ENCODE results near the gene HADHA. TPM values are rescaled to one million over a fixed set of nuclear protein-coding genes. Genes with fewer than 3 reads are reported as not detected.

HADHA gene
- total RNA-seq, 1 experiment from 2014 or later, result 118 TPM

DNA sequence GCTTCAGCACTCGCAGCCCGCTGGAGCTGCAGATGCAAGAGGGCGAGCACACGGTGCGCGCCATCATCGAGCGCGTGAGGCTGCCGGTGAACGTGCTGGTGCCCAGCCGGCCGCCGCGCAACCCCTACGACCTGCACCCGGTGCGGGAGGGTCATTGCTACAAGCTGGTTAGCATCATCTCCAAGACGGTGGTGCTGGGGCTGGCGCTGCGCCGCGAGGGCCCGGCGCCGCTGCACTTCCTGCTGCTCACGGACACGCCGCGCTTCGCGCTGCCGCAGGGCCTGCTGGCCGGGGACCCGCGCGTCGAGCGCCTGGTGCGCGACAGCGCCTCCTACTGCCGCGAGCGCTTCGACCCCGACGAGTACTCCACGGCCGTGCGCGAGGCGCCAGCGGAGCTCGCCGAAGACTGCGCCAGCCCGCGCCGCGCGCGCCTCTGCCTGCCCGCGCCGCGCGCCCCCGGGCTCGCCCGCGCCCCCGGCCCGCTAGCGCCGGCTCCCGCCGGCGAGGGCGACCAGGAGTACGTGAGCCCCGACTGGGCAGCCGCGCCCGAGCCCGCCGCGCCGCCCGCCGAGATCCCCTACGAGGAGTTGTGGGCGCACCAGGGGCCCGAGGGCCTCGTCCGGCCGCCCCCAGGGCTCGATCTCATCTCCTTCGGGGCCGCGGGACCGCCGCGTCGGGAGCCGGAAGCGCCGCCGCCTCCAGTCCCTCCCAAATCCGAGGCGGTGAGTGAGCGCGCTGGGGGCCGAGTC, 59.7 kb downstream of the HADHA start (continued):
- no peak for TF ChIP-seq ATF6 (CRISPR knock-in tag; IDR thresholded peaks at IDR 0.05)
- peak; percentile 62; the same call in 1 of the 2 replicates for TF ChIP-seq ESRRA (CRISPR knock-in tag; IDR thresholded peaks at IDR 0.05; ENCODE audit: borderline replicate concordance)
- peak; percentile 88 for TF ChIP-seq TCF7 (CRISPR knock-in tag; IDR thresholded peaks at IDR 0.05; ENCODE audit: low read depth)
- TF ChIP-seq NFATC4 (CRISPR knock-in tag; IDR thresholded peaks at IDR 0.05), result no peak
- no peak for TF ChIP-seq GTF2I (CRISPR knock-in tag; conservative IDR thresholded peaks at IDR 0.05)
- TF ChIP-seq PRDM15 (CRISPR knock-in tag; IDR thresholded peaks at IDR 0.05), result no peak
- TF ChIP-seq E2F1 (CRISPR knock-in tag; IDR thresholded peaks at IDR 0.05), result 0 out of 2 replicates have a peak, but pooled peaks have one; percentile 17
- TF ChIP-seq PRRX2 (CRISPR knock-in tag; IDR thresholded peaks at IDR 0.05), result no peak
- TF ChIP-seq, protein P1, sequence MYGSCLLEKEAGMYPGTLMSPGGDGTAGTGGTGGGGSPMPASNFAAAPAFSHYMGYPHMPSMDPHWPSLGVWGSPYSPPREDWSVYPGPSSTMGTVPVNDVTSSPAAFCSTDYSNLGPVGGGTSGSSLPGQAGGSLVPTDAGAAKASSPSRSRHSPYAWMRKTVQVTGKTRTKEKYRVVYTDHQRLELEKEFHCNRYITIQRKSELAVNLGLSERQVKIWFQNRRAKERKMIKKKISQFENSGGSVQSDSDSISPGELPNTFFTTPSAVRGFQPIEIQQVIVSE (CRISPR knock-in tag; IDR thresholded peaks at IDR 0.05; ENCODE audit: borderline replicate concordance), result no peak; the same call in 1 of the 2 replicates
- no peak for TF ChIP-seq RORB (CRISPR knock-in tag; IDR thresholded peaks at IDR 0.05)
- no peak for TF ChIP-seq CBFB (CRISPR knock-in tag; IDR thresholded peaks at IDR 0.05; ENCODE audit: low read depth)
- TF ChIP-seq NR1H2 (CRISPR knock-in tag; IDR thresholded peaks at IDR 0.05), result no peak
- TF ChIP-seq JUN (CRISPR knock-in tag; IDR thresholded peaks at IDR 0.05), result peak; percentile 92; the same call in 1 of the 2 replicates
- 0 out of 2 replicates have a peak, but pooled peaks have one; percentile 77 for TF ChIP-seq ZNF219 (CRISPR knock-in tag; IDR thresholded peaks at IDR 0.05; ENCODE audit: borderline replicate concordance)
- TF ChIP-seq ZNF121 (CRISPR knock-in tag; IDR thresholded peaks at IDR 0.05), result no peak
- TF ChIP-seq ZNF263 (CRISPR knock-in tag; IDR thresholded peaks at IDR 0.05; ENCODE audit: low read depth), result no peak
- TF ChIP-seq ZNF317 (CRISPR knock-in tag; IDR thresholded peaks at IDR 0.05; ENCODE audit: borderline replicate concordance, low read depth), result no peak
- no peak for TF ChIP-seq AR (CRISPR knock-in tag; IDR thresholded peaks at IDR 0.05)
- TF ChIP-seq NFYB (CRISPR knock-in tag; conservative IDR thresholded peaks at IDR 0.05; ENCODE audit: low read depth), result no peak
- TF ChIP-seq TEAD1 (CRISPR knock-in tag; IDR thresholded peaks at IDR 0.05), result peak; percentile 92
- TF ChIP-seq, protein P2, sequence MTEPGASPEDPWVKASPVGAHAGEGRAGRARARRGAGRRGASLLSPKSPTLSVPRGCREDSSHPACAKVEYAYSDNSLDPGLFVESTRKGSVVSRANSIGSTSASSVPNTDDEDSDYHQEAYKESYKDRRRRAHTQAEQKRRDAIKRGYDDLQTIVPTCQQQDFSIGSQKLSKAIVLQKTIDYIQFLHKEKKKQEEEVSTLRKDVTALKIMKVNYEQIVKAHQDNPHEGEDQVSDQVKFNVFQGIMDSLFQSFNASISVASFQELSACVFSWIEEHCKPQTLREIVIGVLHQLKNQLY (CRISPR knock-in tag; IDR thresholded peaks at IDR 0.05), result no peak
- peak; percentile 58; the same call in 1 of the 2 replicates for TF ChIP-seq CREM (CRISPR knock-in tag; IDR thresholded peaks at IDR 0.05)
- TF ChIP-seq ZBTB21 (CRISPR knock-in tag; IDR thresholded peaks at IDR 0.05; ENCODE audit: borderline replicate concordance), result 0 out of 2 replicates have a peak, but pooled peaks have one; percentile 81
- TF ChIP-seq HMGXB4 (CRISPR knock-in tag; IDR thresholded peaks at IDR 0.05), result peak; percentile 94
- peak; percentile 68; the same call in 1 of the 2 replicates for TF ChIP-seq NFE2L1 (CRISPR knock-in tag; IDR thresholded peaks at IDR 0.05)
- TF ChIP-seq ZNF232 (CRISPR knock-in tag; IDR thresholded peaks at IDR 0.05), result no peak
